ENCODE data around the gene URI1.

The URI1 gene

GRCh38 chr19:30062907-30063649 lies 121.0 kb downstream of the URI1 start:
- no peak for TF ChIP-seq CTCF (IDR thresholded peaks at IDR 0.05; ENCODE audit: low read depth, low read length)
- H3K4me3 ChIP-seq (ENCODE audit: low read depth, low read length), result no peak overlapping the region
- in situ Hi-C loops (cut with HindIII; ENCODE audit: low sequenced_read_pairs), result no loop called here
- no peak for DNase-seq (ENCODE audit: low read depth, low spot score)

DNA sequence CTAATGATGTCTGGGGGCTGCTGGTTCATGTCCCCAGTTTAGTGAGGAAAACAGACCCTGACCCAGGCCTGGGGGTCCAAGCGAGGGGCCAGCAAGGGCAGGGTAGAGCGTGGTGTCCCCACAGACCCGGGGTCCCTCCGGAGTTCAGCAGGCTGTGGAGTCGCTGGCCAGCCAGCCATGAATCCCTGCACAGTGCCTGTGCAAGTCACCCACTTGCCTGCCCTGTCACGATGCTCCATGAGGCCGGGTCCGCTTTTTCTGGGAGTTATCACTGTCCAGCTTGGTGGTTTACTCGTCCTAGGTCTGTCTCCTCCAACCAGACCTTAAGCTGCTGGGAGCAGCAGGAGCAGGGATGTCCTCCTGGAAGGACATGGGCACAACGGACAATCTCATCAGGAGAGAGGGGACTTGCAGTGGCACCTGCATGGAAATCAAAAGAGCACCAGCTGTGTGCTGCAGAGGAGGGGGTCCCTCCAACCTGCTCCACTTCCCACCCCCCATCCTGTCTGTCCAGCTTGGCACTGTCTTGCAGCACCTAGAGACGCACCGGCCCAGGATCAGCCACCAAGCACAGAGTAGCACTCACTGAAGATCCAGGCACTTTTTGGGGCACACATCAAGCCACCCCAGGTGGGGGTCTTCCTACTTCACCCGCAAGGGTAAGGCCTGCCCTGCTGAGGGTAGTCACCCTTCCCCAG lies 121.8 kb downstream of the URI1 start:
- H3K4me3 ChIP-seq (ENCODE audit: low read depth, low read length), result no peak overlapping the region
- TF ChIP-seq CTCF (IDR thresholded peaks at IDR 0.05; ENCODE audit: low read depth, low read length), result no peak
- in situ Hi-C loops (cut with HindIII; ENCODE audit: low sequenced_read_pairs), result no loop called here
- no peak for DNase-seq (ENCODE audit: low read depth, low spot score)

GRCh38 chr19:30064348-30064699 lies 122.3 kb downstream of the URI1 start:
- H3K4me3 ChIP-seq (ENCODE audit: low read depth, low read length), result no peak overlapping the region
- no peak for TF ChIP-seq CTCF (IDR thresholded peaks at IDR 0.05; ENCODE audit: low read depth, low read length)
- in situ Hi-C loops (cut with HindIII; ENCODE audit: low sequenced_read_pairs), result no loop called here
- DNase-seq (ENCODE audit: low read depth, low spot score), result no peak

DNA sequence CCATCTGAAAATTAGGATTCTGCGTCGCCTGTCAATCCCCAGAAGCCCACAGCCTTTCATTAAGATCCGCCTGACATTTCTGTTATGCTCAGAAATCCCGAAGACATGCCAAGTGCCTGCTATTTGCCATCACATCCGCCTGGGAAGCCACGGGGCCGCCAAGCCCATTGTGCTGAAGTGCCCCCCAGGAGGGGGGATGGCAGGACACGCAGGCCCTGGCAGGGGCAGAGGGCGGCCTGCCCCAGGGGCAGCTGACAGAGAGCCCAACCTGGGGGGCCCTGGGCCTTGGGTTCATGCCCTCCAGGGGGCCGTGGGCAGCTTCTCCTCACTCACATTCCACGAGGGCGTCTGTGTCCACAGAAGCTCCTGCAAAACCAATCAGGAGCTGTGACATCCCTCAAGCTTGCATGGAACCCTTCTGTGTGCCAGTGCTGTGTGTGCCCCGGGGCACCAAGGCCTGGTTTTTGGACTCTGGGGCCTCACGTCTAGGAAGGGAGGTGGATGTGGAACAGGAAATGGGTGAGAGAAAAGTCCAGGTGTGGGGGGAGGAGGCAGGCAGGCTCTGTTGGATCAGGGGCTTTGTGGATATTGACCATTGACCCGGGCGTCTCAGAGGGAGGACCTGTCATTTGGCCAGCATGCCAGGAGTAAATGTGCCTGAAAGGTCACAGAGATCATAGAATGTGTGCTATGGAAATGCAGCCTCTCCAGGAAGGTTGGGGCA lies 122.9 kb downstream of the URI1 start:
- no peak for TF ChIP-seq CTCF (IDR thresholded peaks at IDR 0.05; ENCODE audit: low read depth, low read length)
- in situ Hi-C loops (cut with HindIII; ENCODE audit: low sequenced_read_pairs), result no loop called here
- no peak overlapping the region for H3K4me3 ChIP-seq (ENCODE audit: low read depth, low read length)
- no peak for DNase-seq (ENCODE audit: low read depth, low spot score)

DNA sequence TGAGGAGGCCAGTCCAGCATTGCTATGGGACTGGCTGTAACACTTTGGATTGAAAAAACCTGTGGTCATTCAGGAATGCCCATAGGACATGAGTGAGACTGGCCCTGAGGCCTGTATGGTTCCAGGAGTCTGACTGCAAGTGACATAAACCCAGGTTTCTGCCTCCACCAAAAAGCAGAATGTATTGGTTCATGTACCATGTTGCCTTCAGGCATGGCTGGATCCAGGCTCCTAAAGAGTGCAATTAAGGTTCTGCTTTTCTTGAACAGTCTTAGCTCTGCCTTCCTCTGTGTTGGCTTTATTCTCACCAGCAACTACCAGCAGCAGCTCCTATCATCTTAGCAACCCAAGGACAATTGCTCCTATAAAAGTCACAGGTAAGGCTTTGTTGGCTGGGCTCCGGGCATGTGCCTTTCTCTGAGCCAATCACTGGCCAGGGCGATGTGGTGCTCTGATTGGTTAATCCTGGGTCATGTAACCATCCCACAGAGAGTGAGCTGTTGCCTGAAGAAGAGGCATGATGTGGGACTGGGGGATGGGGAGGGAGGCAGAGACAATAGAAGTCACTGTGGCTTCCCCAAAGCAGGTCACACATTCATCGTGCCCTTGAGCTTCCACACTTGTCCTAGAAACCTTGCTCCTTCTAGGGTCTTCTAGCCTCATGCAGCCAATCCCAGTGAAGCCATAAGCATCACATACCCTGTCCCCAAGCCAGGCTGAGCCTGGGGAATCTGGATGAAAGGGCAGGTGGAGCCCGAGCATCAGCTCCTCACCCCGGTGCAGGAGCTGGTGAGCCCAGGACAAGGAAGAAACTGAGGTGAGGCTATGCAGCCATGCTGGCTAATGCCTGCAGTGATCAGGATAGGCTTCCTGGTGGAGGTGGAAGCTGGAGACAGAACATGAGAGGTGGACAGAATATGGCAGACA lies 123.9 kb downstream of the URI1 start:
- no peak for DNase-seq (ENCODE audit: low read depth, low spot score)
- TF ChIP-seq CTCF (IDR thresholded peaks at IDR 0.05; ENCODE audit: low read depth, low read length), result no peak
- H3K4me3 ChIP-seq (ENCODE audit: low read depth, low read length), result no peak overlapping the region
- in situ Hi-C loops (cut with HindIII; ENCODE audit: low sequenced_read_pairs), result no loop called here
